Bladder microvascular endothelial cell (primary cell): ENCODE measurements around the gene TSPAN7. TPM values are rescaled to one million over a fixed set of nuclear protein-coding genes. Genes with fewer than 3 reads are reported as not detected.

Experiments used
- total RNA-seq: library from RNA; depleted of rRNA; stranded (reverse); fragments of >200 nt; gene quantifications from 2 replicates; pipeline ENCODE4 v1.2.3, GENCODE V29; 2014

The TSPAN7 gene
- 6.6 and 9.6 TPM in 2 replicates for total RNA-seq

GRCh38 chrX:38561126-38561868 is at the start of gene TSPAN7:
Gene TSPAN7, plus strand, starts transcription at chrX:38561542. Its CDS starts 5 bp downstream, at chrX:38561547.

Other genes starting within 250 kb of the TSPAN7 start
- 31.6 and 34.3 TPM in 2 replicates for gene RPGR, start 234.0 kb upstream of the TSPAN7 start, total RNA-seq
- 0.69 TPM in 1 of 2 replicates, not detected in the other for gene OTC, start 208.9 kb upstream of the TSPAN7 start, total RNA-seq
- gene MID1IP1, start 239.9 kb downstream of the TSPAN7 start, total RNA-seq: 11.3 and 28.8 TPM in 2 replicates